Lower leg skin (tissue), 3 donors: ENCODE results near the gene SPCS2.

Experiments used
- CTCF ChIP-seq, 3 donors: fragments of 450-650 bp; IDR thresholded peaks; one replicate each; pipeline ENCODE4 v1.5.1; 2016; ENCODE audit warnings: antibody characterized with exemption in 3 of 3, mild to moderate bottlenecking in 3 of 3, moderate library complexity in 2 of 3
- POLR2A ChIP-seq, 2 donors: fragments of 450-650 bp; IDR thresholded peaks; one replicate each; pipeline ENCODE4 v1.6.1; 2016 to 2017; ENCODE audit warnings: antibody characterized with exemption in 2 of 2, mild to moderate bottlenecking in 1 of 2, moderate library complexity in 1 of 2

- TF ChIP-seq CTCF (IDR thresholded peaks at IDR 0.05): no peak
- TF ChIP-seq POLR2A (IDR thresholded peaks at IDR 0.05): no peak
Observed at GRCh38 chr11:74981888-74982287, 32.8 kb downstream of the SPCS2 start.
